SK-N-SH treated with all-trans-retinoic acid at 6 μM for 48 hours (cell line): ENCODE data around the gene MCEE.

ENCODE experiments used
- ARNTL ChIP-seq: fragments of 450-650 bp; formaldehyde crosslinking; IDR thresholded peaks from 2 replicates; pipeline ENCODE4 v1.5.0; 2020; ENCODE audit warnings: low read depth, mild to moderate bottlenecking, moderate library complexity, borderline replicate concordance
- CREB5 ChIP-seq: fragments of 250-450 bp; sonication (Bioruptor Pico); IDR thresholded peaks from 2 replicates; pipeline ENCODE4 v1.5.1; 2020; ENCODE audit warnings: low read depth, mild to moderate bottlenecking, moderate library complexity
- CSRNP3 ChIP-seq: fragments of 250-450 bp; sonication (Bioruptor Pico); IDR thresholded peaks from 2 replicates; pipeline ENCODE4 v1.5.1; 2021; ENCODE audit warnings: mild to moderate bottlenecking, moderate library complexity
- ESRRG ChIP-seq: fragments of 250-450 bp; sonication (Bioruptor Pico); IDR thresholded peaks from 2 replicates; pipeline ENCODE4 v1.6.1; 2021; ENCODE audit warnings: mild to moderate bottlenecking
- ISL1 ChIP-seq: fragments of 250-450 bp; sonication (Bioruptor Pico); IDR thresholded peaks from 2 replicates; pipeline ENCODE4 v2.1.2; 2022; ENCODE audit warnings: mild to moderate bottlenecking, moderate library complexity
- PATZ1 ChIP-seq: fragments of 250-450 bp; sonication (Bioruptor Pico); IDR thresholded peaks from 2 replicates; pipeline ENCODE4 v1.8.0; 2020; ENCODE audit warnings: mild to moderate bottlenecking, moderate library complexity, borderline replicate concordance
- TCF4 ChIP-seq: fragments of 250-450 bp; sonication (Bioruptor Pico); IDR thresholded peaks from 2 replicates; pipeline ENCODE4 v1.8.0; 2021; ENCODE audit warnings: mild to moderate bottlenecking, moderate library complexity, borderline replicate concordance
- TSHZ2 ChIP-seq: fragments of 250-450 bp; sonication (Bioruptor Pico); IDR thresholded peaks from 2 replicates; pipeline ENCODE4 v1.5.0; 2020; ENCODE audit warnings: mild to moderate bottlenecking, moderate library complexity
- ZFP3 ChIP-seq: fragments of 250-450 bp; sonication (Bioruptor Pico); IDR thresholded peaks from 2 replicates; pipeline ENCODE4 v1.5.0; 2020; ENCODE audit warnings: mild to moderate bottlenecking, moderate library complexity
- ZFP30 ChIP-seq: fragments of 450-650 bp; formaldehyde crosslinking; IDR thresholded peaks from 2 replicates; pipeline ENCODE4 v1.5.0; 2022; ENCODE audit warnings: mild to moderate bottlenecking, moderate library complexity
- ZNF8 ChIP-seq: fragments of 450-650 bp; formaldehyde crosslinking; IDR thresholded peaks from 2 replicates; pipeline ENCODE4 v1.5.0; 2020; ENCODE audit warnings: mild to moderate bottlenecking, moderate library complexity

GRCh38 chr2:71121479-71121878 is 8.6 kb downstream of the MCEE start:
- TF ChIP-seq ZNF8 (no peak), ZFP3 (CRISPR knock-in tag) (no peak), ISL1 (CRISPR knock-in tag) (no peak), CREB5 (CRISPR knock-in tag) (no peak), ESRRG (CRISPR knock-in tag) (no peak), ZFP30 (CRISPR knock-in tag) (no peak), TCF4 (no peak), PATZ1 (no peak), CSRNP3 (CRISPR knock-in tag) (no peak), TSHZ2 (no peak), ARNTL (CRISPR knock-in tag) (no peak)
